Measurements from ENCODE around the gene PTPN3.

Gene PTPN3

GRCh38 chr9:109451311-109452025 is 46.6 kb downstream of the PTPN3 start:
- no peak for DNase-seq

DNA sequence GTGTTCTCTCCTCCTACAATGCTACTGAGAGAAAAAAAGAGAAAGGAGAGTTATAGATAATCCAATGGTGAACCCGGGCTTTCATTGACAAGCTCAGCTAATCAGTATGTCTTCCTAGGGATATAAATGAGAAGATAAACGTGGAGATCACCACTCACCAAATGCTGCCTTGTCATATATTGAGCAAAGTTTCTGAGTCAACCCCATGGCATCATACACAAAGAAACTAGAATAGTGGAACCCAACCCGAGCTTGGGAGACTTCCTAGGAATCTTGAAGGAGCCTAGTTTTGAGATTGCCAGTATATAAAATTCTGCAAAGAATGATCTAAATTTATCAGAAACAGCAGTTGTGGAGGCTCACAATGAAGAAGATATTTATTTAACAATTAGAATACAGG is 47.8 kb downstream of the PTPN3 start:
- DNase-seq, result no peak

DNA sequence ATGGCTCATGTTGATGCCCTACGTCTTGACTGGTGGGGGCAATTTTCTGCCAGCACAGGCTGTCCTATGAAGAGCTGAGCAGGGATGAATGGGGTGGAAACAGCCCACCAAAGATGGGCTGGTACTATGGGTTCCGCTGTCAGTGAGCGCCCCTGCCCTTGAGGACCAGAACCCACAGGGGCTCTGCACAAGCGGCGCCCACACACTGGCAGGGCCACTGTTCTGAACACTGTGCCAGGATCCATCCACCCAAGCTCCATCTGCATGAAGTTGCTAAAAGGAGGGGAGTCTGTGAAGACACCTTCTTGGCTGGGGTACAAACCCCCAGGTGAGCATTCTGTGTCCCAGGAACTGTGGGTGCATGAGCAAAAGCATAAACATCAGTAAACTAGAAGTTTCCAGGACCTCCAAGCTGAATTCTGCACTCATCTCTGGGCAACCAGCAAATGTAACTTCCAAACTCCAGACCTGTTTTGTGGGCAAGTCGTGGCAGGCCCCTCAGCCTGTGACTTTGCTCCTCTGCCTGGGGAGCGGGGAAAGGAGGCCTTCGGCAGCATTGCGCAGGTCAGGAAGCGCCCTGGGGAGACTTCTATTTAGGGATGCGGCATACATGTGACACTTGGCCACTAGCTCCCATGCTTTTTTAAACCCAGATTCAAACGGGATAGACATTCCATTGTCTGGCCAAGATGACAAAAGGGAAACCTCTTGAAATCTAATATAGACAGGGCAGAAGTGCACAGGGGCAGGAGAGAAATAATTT is 48.9 kb downstream of the PTPN3 start:
- no peak for DNase-seq

- DNase-seq, result no peak
Observed at GRCh38 chr9:109448223-109448622, 49.9 kb downstream of the PTPN3 start.

DNA sequence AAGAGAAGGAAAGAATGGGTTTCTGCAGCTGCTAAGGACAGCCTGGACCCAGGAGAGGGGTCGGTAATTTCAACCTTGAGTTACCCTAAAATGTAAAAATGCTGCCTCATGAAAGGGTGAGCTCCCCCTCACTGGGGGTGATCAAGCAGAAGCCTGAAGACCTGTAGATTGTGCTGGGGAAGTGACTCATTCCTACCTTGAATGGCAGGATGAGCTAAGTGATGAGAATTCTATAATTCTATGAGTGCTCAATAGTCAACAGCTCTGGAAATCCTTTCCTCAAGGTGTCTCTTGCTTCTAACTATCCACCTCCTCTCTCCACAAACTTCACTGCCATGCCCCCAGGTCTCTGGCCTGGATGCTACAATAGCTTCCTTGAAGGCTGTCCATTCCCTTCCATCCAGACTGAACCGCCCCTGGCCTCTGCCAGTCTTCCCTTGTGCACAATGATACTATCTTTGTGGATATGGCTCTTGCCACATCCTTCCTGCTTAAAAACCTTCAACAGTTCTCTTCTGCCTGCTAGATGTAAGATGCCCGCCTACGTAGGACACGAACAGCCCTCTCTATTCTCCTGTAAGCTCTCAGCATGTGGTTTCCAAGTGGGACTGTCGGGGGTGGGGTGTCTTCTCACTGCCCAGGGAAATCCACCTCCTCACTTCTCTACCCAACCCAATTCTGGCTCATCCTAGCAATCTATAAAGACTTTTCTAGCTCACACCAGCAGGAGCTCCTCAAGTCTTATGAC is 50.6 kb downstream of the PTPN3 start:
- DNase-seq, result no peak

- no peak for DNase-seq
Observed at GRCh38 chr9:109444771-109445320, 53.3 kb downstream of the PTPN3 start.

DNA sequence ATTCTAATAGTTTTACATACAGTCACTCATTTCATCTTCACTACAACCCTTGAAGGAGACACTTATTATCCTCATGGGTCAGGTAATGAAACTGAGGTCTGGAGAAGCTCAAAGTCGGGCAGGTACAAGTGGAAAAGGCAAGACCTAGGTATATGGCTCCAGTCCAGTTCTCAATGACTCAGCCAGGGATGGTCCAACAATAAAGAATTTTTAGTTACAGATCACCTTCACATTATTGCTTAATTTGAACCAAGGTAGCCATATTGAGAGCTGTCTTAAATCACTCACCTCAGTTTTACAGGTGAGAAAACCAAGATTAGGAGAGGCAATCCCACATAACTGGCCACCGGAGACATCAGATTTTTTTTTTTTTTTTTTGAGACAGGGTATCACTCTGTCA is 55.4 kb downstream of the PTPN3 start:
- DNase-seq, result no peak

- DNase-seq, result no peak
Observed at GRCh38 chr9:109441296-109441695, 56.8 kb downstream of the PTPN3 start.

DNA sequence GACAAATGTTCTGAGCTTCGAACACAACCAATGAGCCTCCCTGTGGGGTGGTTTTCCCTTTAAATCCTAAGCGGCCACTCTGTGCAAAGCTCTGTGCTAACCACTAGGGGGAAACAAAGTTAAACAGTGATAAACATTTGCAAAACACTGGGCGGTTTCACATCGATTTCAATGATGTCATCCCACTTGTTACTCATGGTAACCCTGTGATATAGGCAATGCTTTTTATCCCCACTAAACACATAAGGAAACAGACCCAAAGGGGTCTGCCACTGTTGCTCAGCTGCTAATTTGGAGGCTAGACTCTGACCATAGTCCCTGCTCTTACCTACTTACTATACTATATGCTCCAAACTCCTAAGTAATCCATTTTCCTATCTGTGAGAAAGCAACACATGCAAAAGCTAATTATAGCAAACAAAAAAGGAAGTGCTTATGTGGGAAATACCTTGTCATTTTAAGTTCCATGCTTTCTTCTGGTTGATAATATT is 57.3 kb downstream of the PTPN3 start:
- DNase-seq, result peak; percentile 81

DNA sequence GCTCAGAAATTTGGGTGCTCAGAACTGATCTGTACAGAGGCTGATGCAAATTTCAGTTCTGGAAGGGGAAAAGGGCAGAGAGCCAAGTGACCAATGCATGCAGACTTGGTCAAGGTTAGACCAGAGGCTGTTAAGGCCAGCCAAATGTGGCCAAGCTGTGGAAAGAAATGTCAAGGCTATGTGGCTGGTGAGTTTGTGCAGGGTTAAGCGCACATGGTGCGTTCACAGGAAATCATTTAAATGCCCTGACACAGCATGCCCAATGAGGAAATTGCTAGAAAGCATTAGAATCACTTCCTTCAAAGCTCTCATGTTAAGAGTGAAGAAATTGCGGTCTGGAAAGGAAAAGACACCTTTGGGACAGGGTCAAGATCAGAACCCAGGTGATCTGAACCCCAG is 58.0 kb downstream of the PTPN3 start:
- DNase-seq, result no peak

DNA sequence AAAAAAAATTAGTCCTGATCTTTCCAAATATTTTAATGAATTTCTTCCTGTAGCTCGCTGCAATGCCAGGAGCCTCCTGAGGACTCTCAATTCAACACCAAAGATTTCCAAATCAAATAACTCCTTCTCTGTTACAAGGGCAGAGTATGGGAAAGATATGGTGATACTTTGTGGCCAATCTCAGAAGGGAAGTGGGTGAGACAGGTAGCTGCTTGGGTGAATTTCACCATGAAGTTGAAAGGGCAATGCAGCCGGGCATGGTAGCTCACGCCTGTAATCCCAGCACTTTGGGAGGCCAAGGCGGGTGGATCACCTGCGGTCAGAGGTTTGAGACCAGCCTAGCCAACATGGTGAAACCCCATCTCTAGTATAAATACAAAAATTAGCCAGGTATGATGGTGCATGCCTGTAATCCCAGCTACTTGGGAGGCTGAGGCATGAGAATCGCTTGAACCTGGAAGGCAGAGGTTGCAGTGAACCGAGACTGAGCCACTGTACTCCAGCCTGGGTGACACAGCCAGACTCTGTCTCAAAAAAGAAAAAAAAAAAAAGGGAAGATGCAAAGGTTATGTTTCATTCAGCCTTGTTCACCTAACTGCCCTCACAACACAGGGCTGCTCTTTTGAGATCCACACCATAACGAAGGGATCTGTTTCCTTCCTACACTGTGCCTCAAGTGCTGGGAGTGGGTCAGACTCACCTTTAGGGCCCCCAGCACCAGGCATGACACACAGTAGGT is 58.6 kb downstream of the PTPN3 start:
- DNase-seq, result no peak

- DNase-seq, result no peak
Observed at GRCh38 chr9:109437286-109437685, 60.8 kb downstream of the PTPN3 start.

- no peak for DNase-seq
Observed at GRCh38 chr9:109436071-109436470, 62.0 kb downstream of the PTPN3 start.

- DNase-seq, result no peak
Observed at GRCh38 chr9:109433476-109433875, 64.6 kb downstream of the PTPN3 start.

- DNase-seq, result peak; percentile 94
Observed at GRCh38 chr9:109430231-109430630, 67.9 kb downstream of the PTPN3 start.

- DNase-seq, result peak; percentile 4
Observed at GRCh38 chr9:109428854-109429253, 69.3 kb downstream of the PTPN3 start.

DNA sequence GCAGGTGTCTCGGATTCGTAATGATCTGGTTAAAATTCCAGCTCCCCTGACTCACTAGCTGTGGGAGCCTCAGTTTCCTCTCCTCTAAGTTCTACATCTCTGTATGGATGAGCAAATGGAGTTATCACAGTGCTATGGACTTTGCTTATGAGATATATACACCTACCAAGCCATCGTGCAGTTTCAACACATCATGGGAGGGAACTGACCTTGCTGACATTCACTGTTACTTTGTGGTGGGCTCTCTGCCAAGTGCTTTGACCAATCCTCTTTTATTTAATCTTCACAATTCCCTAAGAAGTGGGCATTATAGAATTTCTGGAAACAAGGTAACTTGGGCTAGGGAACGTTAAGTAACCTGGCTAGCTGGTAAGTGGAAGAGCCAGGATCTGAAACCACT is 70.2 kb downstream of the PTPN3 start:
- DNase-seq, result peak; percentile 4

- DNase-seq, result peak; percentile 11
Observed at GRCh38 chr9:109426626-109427402, 71.3 kb downstream of the PTPN3 start.

DNA sequence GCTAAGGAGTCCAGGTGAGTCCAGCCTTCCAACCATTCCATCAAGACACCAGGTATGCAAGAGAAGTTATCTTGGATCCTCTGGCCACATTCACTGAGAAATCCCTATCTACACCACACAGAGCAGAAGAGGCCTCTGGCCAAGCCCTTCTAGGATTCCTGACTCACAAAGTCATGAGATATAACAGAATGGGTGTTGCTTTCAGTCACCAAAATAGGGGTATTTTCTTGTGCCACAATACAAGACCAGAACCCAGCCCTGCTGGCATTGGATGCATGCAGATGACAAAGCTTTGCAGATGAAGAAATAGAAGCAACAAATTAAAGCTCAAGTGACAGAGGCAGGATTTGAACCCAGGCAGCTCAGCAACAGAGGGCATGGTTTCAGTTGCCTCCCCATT is 73.5 kb downstream of the PTPN3 start:
- no peak for DNase-seq

DNA sequence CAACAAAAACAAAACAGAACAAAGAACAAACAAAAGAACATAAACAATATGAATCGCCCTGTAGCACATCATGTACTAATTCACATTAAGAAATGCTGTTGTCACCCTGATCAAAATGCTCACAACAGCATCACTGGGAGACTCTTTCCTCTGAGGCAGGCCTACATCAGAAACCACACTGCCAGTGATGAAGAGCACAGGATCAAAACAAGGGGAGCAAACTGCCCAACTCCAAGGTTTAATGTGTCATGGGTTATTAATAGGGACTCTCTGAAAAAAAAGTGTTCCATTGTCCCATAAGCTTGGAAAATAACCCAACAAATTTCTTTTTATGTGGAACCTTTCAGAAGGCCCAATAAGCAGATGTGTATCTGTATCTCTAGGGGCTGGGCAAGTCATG is 74.2 kb downstream of the PTPN3 start:
- no peak for DNase-seq

DNA sequence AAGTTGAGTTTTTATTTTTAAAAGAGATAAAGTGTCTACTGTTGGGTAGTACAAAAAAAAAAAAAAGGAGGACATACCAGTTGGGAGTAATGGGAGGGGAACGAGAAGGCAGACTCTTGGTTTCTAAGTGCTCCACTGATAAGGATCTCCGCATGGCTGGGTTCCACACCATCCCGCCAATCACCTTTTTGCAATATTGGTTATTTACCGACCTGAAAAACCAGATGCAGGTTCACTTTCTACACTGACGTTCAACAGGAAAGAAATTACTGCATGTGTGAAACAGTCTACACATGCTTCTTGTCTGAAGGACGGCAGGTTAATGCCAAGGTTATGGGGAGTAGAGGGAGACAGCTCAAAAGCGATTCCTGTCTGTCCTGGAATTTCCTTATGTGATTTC is 75.5 kb downstream of the PTPN3 start:
- DNase-seq, result no peak
